HCT116 (cell line): ENCODE results near the gene GSG1L.

Source experiments
- EZH2phosphoT487 ChIP-seq: fragments of 200-600 bp; IDR thresholded peaks from 2 replicates; pipeline ENCODE4 v1.6.1; 2018; ENCODE audit warnings: antibody characterized with exemption, borderline replicate concordance
- POLR2A ChIP-seq: IDR thresholded peaks from 2 replicates; pipeline ENCODE4 v1.7.0; 2011; ENCODE audit warnings: borderline replicate concordance; ENCODE audit not compliant: insufficient read depth, insufficient read length; ENCODE audit errors: extremely low read depth
- POLR2AphosphoS5 ChIP-seq: IDR thresholded peaks from 2 replicates; pipeline ENCODE4 v1.6.1; 2011; ENCODE audit warnings: mild to moderate bottlenecking, low read depth, low read length, moderate library complexity
- REST ChIP-seq: IDR thresholded peaks from 2 replicates; pipeline ENCODE4 v1.6.1; 2012; ENCODE audit warnings: low read depth
- TF ChIP-seq, protein P1 (sequence below), 3 experiments: fragments of 200-600 bp in 1 of 3; sonication (generic) in 1 of 3; IDR thresholded peaks in 2 of 3; conservative IDR thresholded peaks in 1 of 3; 2 replicates each; pipeline ENCODE4 v1.5.1; 2012 to 2017; ENCODE audit warnings: low read depth in 2 of 3, low read length in 2 of 3, antibody characterized with exemption in 1 of 3, borderline replicate concordance in 1 of 3, control low read depth in 1 of 3, mild to moderate bottlenecking in 1 of 3, mixed read lengths in 1 of 3, mixed run types in 1 of 3, moderate library complexity in 1 of 3; ENCODE audit not compliant: insufficient read depth in 1 of 3

GRCh38 chr16:27844826-27845225 is 218.7 kb downstream of the GSG1L start:
- TF ChIP-seq, protein P1, sequence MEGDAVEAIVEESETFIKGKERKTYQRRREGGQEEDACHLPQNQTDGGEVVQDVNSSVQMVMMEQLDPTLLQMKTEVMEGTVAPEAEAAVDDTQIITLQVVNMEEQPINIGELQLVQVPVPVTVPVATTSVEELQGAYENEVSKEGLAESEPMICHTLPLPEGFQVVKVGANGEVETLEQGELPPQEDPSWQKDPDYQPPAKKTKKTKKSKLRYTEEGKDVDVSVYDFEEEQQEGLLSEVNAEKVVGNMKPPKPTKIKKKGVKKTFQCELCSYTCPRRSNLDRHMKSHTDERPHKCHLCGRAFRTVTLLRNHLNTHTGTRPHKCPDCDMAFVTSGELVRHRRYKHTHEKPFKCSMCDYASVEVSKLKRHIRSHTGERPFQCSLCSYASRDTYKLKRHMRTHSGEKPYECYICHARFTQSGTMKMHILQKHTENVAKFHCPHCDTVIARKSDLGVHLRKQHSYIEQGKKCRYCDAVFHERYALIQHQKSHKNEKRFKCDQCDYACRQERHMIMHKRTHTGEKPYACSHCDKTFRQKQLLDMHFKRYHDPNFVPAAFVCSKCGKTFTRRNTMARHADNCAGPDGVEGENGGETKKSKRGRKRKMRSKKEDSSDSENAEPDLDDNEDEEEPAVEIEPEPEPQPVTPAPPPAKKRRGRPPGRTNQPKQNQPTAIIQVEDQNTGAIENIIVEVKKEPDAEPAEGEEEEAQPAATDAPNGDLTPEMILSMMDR (IDR thresholded peaks at IDR 0.05 in 2 of 3, conservative IDR thresholded peaks at IDR 0.05 in 1 of 3; ENCODE audit: borderline replicate concordance in 1 of 3, insufficient read depth in 1 of 3, low read depth in 2 of 3, low read length in 2 of 3): no peak
- no peak for TF ChIP-seq REST
- no peak for TF ChIP-seq POLR2AphosphoS5
- TF ChIP-seq EZH2phosphoT487: no peak
- TF ChIP-seq POLR2A: no peak
